Activated T-helper 1 cell treated with anti-CD3 and anti-CD28 coated beads, Interleukin-12 subunit alpha, Interleukin-12 subunit beta, Interleukin-2, Interleukin-4 antibody, amounts not matched to agents 30 ng/mL and 10 ng/mL and 1 ng/mL, durations not matched to agents 14 hours and 24 hours and 36 hours (primary cell): ENCODE results near the gene VMAC. TPM values are rescaled to one million over a fixed set of nuclear protein-coding genes. Genes with fewer than 3 reads are reported as not detected.

Experiments used
- DNase-seq: peaks from one replicate; pipeline ENCODE4 v3.0.0; 2021; ENCODE audit warnings: low spot score
- H3K27ac Mint-ChIP-seq: one replicate; pipeline ENCODE4 v1.8.0; 2021; ENCODE audit warnings: mild to moderate bottlenecking, mixed read lengths
- H3K27me3 Mint-ChIP-seq: one replicate; pipeline ENCODE4 v1.8.0; 2022; ENCODE audit warnings: mild to moderate bottlenecking, moderate library complexity, mixed read lengths; ENCODE audit not compliant: insufficient read depth
- H3K36me3 Mint-ChIP-seq: one replicate; pipeline ENCODE4 v1.8.0; 2021; ENCODE audit warnings: low read depth, mixed read lengths
- H3K4me1 Mint-ChIP-seq: one replicate; pipeline ENCODE4 v1.8.0; 2021; ENCODE audit warnings: low read depth, mixed read lengths
- H3K4me3 Mint-ChIP-seq: one replicate; pipeline ENCODE4 v1.8.0; 2021; ENCODE audit warnings: mild to moderate bottlenecking, moderate library complexity, mixed read lengths
- H3K9me3 Mint-ChIP-seq: one replicate; pipeline ENCODE4 v1.8.0; 2021; ENCODE audit warnings: mixed read lengths
- intact Hi-C: fragments of 100-400 bp; cut with micrococcal nuclease; formaldehyde crosslinking; loops from one replicate; pipeline ENCODE4 v1.15.1; 2024
- total RNA-seq: library from RNA; stranded (reverse); gene quantifications from 2 replicates; pipeline ENCODE4 v1.2.3, GENCODE V29; 2022

VMAC gene
- total RNA-seq, 1 donor from 2014 or later, result 3.5 TPM

- Mint-ChIP-seq H3K27me3 (no peaks in the 10 kb centered on the region), H3K9me3 (no peaks in the 10 kb centered on the region), H3K27ac (no peak overlapping the region), H3K36me3 (peaks cover 17% of the 10 kb centered on the region), H3K4me1 (no peaks in the 10 kb centered on the region), H3K4me3 (no peak overlapping the region)
- no peak for DNase-seq
- intact Hi-C loops, result no loop called here
Observed at GRCh38 chr19:5918463-5919079, 13.9 kb downstream of the VMAC start.

GRCh38 chr19:5921516-5922160 is 17.0 kb downstream of the VMAC start:
- H3K4me3 Mint-ChIP-seq, result no peak overlapping the region
- H3K27ac Mint-ChIP-seq, result no peak overlapping the region
- no peaks in the 10 kb centered on the region for H3K4me1 Mint-ChIP-seq
- H3K36me3 Mint-ChIP-seq, result peaks cover 21% of the 10 kb centered on the region
- intact Hi-C loops, result no loop called here
- H3K9me3 Mint-ChIP-seq, result no peaks in the 10 kb centered on the region
- H3K27me3 Mint-ChIP-seq, result no peaks in the 10 kb centered on the region
- no peak for DNase-seq

GRCh38 chr19:5922161-5922545 is 17.5 kb downstream of the VMAC start:
- intact Hi-C loops, result no loop called here
- H3K9me3 Mint-ChIP-seq, result no peaks in the 10 kb centered on the region

GRCh38 chr19:5923356-5923755 is 18.7 kb downstream of the VMAC start:
- no peaks in the 10 kb centered on the region for H3K4me1 Mint-ChIP-seq
- no peaks in the 10 kb centered on the region for H3K27me3 Mint-ChIP-seq
- no peak for DNase-seq
- no peaks in the 10 kb centered on the region for H3K9me3 Mint-ChIP-seq
- no peak overlapping the region for H3K4me3 Mint-ChIP-seq
- H3K36me3 Mint-ChIP-seq, result peaks cover 30% of the 10 kb centered on the region
- no peak overlapping the region for H3K27ac Mint-ChIP-seq
- intact Hi-C loops, result no loop called here

More at GRCh38 chr19:5922161-5922545, 17.5 kb downstream of the VMAC start:
- H3K36me3 Mint-ChIP-seq, result peaks cover 23% of the 10 kb centered on the region
- H3K4me3 Mint-ChIP-seq, result no peak overlapping the region
- H3K27ac Mint-ChIP-seq, result no peak overlapping the region
- no peaks in the 10 kb centered on the region for H3K4me1 Mint-ChIP-seq
- no peak for DNase-seq
- H3K27me3 Mint-ChIP-seq, result no peaks in the 10 kb centered on the region

GRCh38 chr19:5925830-5926427 is 21.3 kb downstream of the VMAC start:
- intact Hi-C loops, result no loop called here
- Mint-ChIP-seq H3K27me3 (no peaks in the 10 kb centered on the region), H3K27ac (no peak overlapping the region), H3K4me3 (no peak overlapping the region), H3K36me3 (peaks cover 37% of the 10 kb centered on the region), H3K4me1 (no peaks in the 10 kb centered on the region), H3K9me3 (no peaks in the 10 kb centered on the region)
- DNase-seq, result no peak

- no peaks in the 10 kb centered on the region for H3K27me3 Mint-ChIP-seq
- no peak for DNase-seq
- no peaks in the 10 kb centered on the region for H3K9me3 Mint-ChIP-seq
- no peaks in the 10 kb centered on the region for H3K4me1 Mint-ChIP-seq
- intact Hi-C loops, result no loop called here
- no peak overlapping the region for H3K4me3 Mint-ChIP-seq
- peaks cover 39% of the 10 kb centered on the region for H3K36me3 Mint-ChIP-seq
- H3K27ac Mint-ChIP-seq, result no peak overlapping the region
Observed at GRCh38 chr19:5926641-5927440, 22.2 kb downstream of the VMAC start.

- intact Hi-C loops, result no loop called here
Observed at GRCh38 chr19:5927441-5927821, 22.8 kb downstream of the VMAC start.

GRCh38 chr19:5929179-5929578 is 24.5 kb downstream of the VMAC start:
- no peaks in the 10 kb centered on the region for H3K27me3 Mint-ChIP-seq
- intact Hi-C loops, result no loop called here
- H3K9me3 Mint-ChIP-seq, result no peaks in the 10 kb centered on the region
- H3K36me3 Mint-ChIP-seq, result peaks cover 33% of the 10 kb centered on the region
- no peak for DNase-seq
- H3K4me3 Mint-ChIP-seq, result no peak overlapping the region
- no peak overlapping the region for H3K27ac Mint-ChIP-seq
- H3K4me1 Mint-ChIP-seq, result no peaks in the 10 kb centered on the region

More at GRCh38 chr19:5927441-5927821, 22.8 kb downstream of the VMAC start:
- H3K27ac Mint-ChIP-seq, result no peak overlapping the region
- no peaks in the 10 kb centered on the region for H3K4me1 Mint-ChIP-seq
- no peaks in the 10 kb centered on the region for H3K27me3 Mint-ChIP-seq
- no peak overlapping the region for H3K4me3 Mint-ChIP-seq
- H3K36me3 Mint-ChIP-seq, result peaks cover 38% of the 10 kb centered on the region
- no peak for DNase-seq
- H3K9me3 Mint-ChIP-seq, result no peaks in the 10 kb centered on the region

GRCh38 chr19:5929625-5930024 is 25.0 kb downstream of the VMAC start:
- Mint-ChIP-seq H3K4me1 (no peaks in the 10 kb centered on the region), H3K27me3 (no peaks in the 10 kb centered on the region), H3K9me3 (no peaks in the 10 kb centered on the region), H3K36me3 (peaks cover 32% of the 10 kb centered on the region), H3K4me3 (no peak overlapping the region), H3K27ac (no peak overlapping the region)
- DNase-seq, result no peak
- intact Hi-C loops, result no loop called here

- no peaks in the 10 kb centered on the region for H3K27me3 Mint-ChIP-seq
- no peak overlapping the region for H3K4me3 Mint-ChIP-seq
- DNase-seq, result no peak
- H3K27ac Mint-ChIP-seq, result no peak overlapping the region
- intact Hi-C loops, result no loop called here
- H3K4me1 Mint-ChIP-seq, result no peaks in the 10 kb centered on the region
- peaks cover 33% of the 10 kb centered on the region for H3K36me3 Mint-ChIP-seq
- H3K9me3 Mint-ChIP-seq, result no peaks in the 10 kb centered on the region
Observed at GRCh38 chr19:5931251-5931650, 26.6 kb downstream of the VMAC start.

- Mint-ChIP-seq H3K36me3 (peaks cover 36% of the 10 kb centered on the region), H3K4me1 (no peaks in the 10 kb centered on the region), H3K9me3 (no peaks in the 10 kb centered on the region), H3K27ac (no peak overlapping the region), H3K4me3 (no peak overlapping the region), H3K27me3 (no peaks in the 10 kb centered on the region)
- no peak for DNase-seq
- intact Hi-C loops, result no loop called here
Observed at GRCh38 chr19:5932146-5932545, 27.5 kb downstream of the VMAC start.

- H3K9me3 Mint-ChIP-seq, result no peaks in the 10 kb centered on the region
- H3K27ac Mint-ChIP-seq, result no peak overlapping the region
Observed at GRCh38 chr19:5932609-5933262, 28.1 kb downstream of the VMAC start.

More at GRCh38 chr19:5932609-5933262, 28.1 kb downstream of the VMAC start:
- intact Hi-C loops, result no loop called here
- H3K4me3 Mint-ChIP-seq, result no peak overlapping the region
- no peaks in the 10 kb centered on the region for H3K27me3 Mint-ChIP-seq
- DNase-seq, result no peak
- H3K36me3 Mint-ChIP-seq, result peaks cover 40% of the 10 kb centered on the region
- no peaks in the 10 kb centered on the region for H3K4me1 Mint-ChIP-seq
